Body of pancreas (tissue), 4 donors: Measurements from ENCODE around the gene CDC5L.

ENCODE experiments used
- CTCF ChIP-seq, 7 experiments: fragments of 450-650 bp in 4 of 7; fragments of 200-600 bp in 3 of 7; sonication (generic) in 3 of 7; IDR thresholded peaks; one replicate each; pipeline ENCODE4 v1.5.1; 2016 to 2019; ENCODE audit warnings: antibody characterized with exemption in 7 of 7
- POLR2A ChIP-seq, 3 donors: fragments of 450-650 bp; IDR thresholded peaks; one replicate each; pipeline ENCODE4 v1.6.1; 2016; ENCODE audit warnings: antibody characterized with exemption in 3 of 3, mild to moderate bottlenecking in 2 of 3

- peak; percentile 77 to 97 (median 96) for TF ChIP-seq POLR2A (IDR thresholded peaks at IDR 0.05)
- peak in 2 of 7 experiments; percentile 7 to 10 for TF ChIP-seq CTCF (IDR thresholded peaks at IDR 0.05)
These were observed at the start of gene CDC5L for GRCh38 chr6:44387346-44388134.
